Measurements from ENCODE around the gene SNED1. TPM values are rescaled to one million over a fixed set of nuclear protein-coding genes. Genes with fewer than 3 reads are reported as not detected.

The SNED1 gene
- polyA plus RNA-seq, 1 donor = 6.6 TPM

- Histone ChIP-seq H3K36me3 (ENCODE audit: control insufficient read depth, insufficient read depth, low read length) (no peaks in the 10 kb centered on the region), H3K4me3 (ENCODE audit: low read length) (no peak overlapping the region), H3K4me1 (ENCODE audit: control insufficient read depth, insufficient read depth, low read length) (no peaks in the 10 kb centered on the region), H3K27ac (ENCODE audit: low read length) (no peak overlapping the region), H3K27me3 (ENCODE audit: control insufficient read depth, insufficient read depth, low read length) (peaks cover 30% of the 10 kb centered on the region), H3K9me3 (ENCODE audit: control insufficient read depth, low read depth, low read length) (no peaks in the 10 kb centered on the region)
- DNase-seq = no peak
- 100% methylated on average over 1 of the region's 21 CpGs for WGBS (ENCODE audit: insufficient coverage, low lambda C conversion rate)
These were observed 67.9 kb downstream of the SNED1 start for GRCh38 chr2:241066171-241066892.

- no CpG with 5 or more reads among the region's 15 CpGs for WGBS (ENCODE audit: insufficient coverage, low lambda C conversion rate)
- Histone ChIP-seq H3K27me3 (ENCODE audit: control insufficient read depth, insufficient read depth, low read length) (peaks cover 30% of the 10 kb centered on the region), H3K36me3 (ENCODE audit: control insufficient read depth, insufficient read depth, low read length) (no peaks in the 10 kb centered on the region)
These were observed 68.5 kb downstream of the SNED1 start for GRCh38 chr2:241066893-241067341.

GRCh38 chr2:241067501-241068135, 69.2 kb downstream of the SNED1 start:
- DNase-seq = no peak
- Histone ChIP-seq H3K36me3 (ENCODE audit: control insufficient read depth, insufficient read depth, low read length) (no peaks in the 10 kb centered on the region), H3K27ac (ENCODE audit: low read length) (no peak overlapping the region), H3K4me1 (ENCODE audit: control insufficient read depth, insufficient read depth, low read length) (no peaks in the 10 kb centered on the region), H3K4me3 (ENCODE audit: low read length) (no peak overlapping the region), H3K27me3 (ENCODE audit: control insufficient read depth, insufficient read depth, low read length) (peaks cover 28% of the 10 kb centered on the region), H3K9me3 (ENCODE audit: control insufficient read depth, low read depth, low read length) (no peaks in the 10 kb centered on the region)
- no CpG with 5 or more reads among the region's 21 CpGs for WGBS (ENCODE audit: insufficient coverage, low lambda C conversion rate)

More at GRCh38 chr2:241066893-241067341, 68.5 kb downstream of the SNED1 start:
- H3K4me3 ChIP-seq (ENCODE audit: low read length) = no peak overlapping the region
- no peaks in the 10 kb centered on the region for H3K9me3 ChIP-seq (ENCODE audit: control insufficient read depth, low read depth, low read length)
- DNase-seq = no peak
- no peaks in the 10 kb centered on the region for H3K4me1 ChIP-seq (ENCODE audit: control insufficient read depth, insufficient read depth, low read length)
- no peak overlapping the region for H3K27ac ChIP-seq (ENCODE audit: low read length)

- Histone ChIP-seq H3K4me1 (ENCODE audit: control insufficient read depth, insufficient read depth, low read length) (no peaks in the 10 kb centered on the region), H3K27ac (ENCODE audit: low read length) (no peak overlapping the region), H3K27me3 (ENCODE audit: control insufficient read depth, insufficient read depth, low read length) (peaks cover 23% of the 10 kb centered on the region), H3K36me3 (ENCODE audit: control insufficient read depth, insufficient read depth, low read length) (no peaks in the 10 kb centered on the region), H3K4me3 (ENCODE audit: low read length) (no peak overlapping the region), H3K9me3 (ENCODE audit: control insufficient read depth, low read depth, low read length) (no peaks in the 10 kb centered on the region)
- DNase-seq = no peak
- WGBS (ENCODE audit: insufficient coverage, low lambda C conversion rate) = no CpG with 5 or more reads among the region's 25 CpGs
These were observed 69.9 kb downstream of the SNED1 start for GRCh38 chr2:241068136-241068941.

GRCh38 chr2:241068942-241069810, 70.8 kb downstream of the SNED1 start:
- Histone ChIP-seq H3K36me3 (ENCODE audit: control insufficient read depth, insufficient read depth, low read length) (peaks cover 3% of the 10 kb centered on the region), H3K9me3 (ENCODE audit: control insufficient read depth, low read depth, low read length) (no peaks in the 10 kb centered on the region), H3K27me3 (ENCODE audit: control insufficient read depth, insufficient read depth, low read length) (peaks cover 22% of the 10 kb centered on the region), H3K4me3 (ENCODE audit: low read length) (no peak overlapping the region), H3K27ac (ENCODE audit: low read length) (no peak overlapping the region), H3K4me1 (ENCODE audit: control insufficient read depth, insufficient read depth, low read length) (no peaks in the 10 kb centered on the region)
- no peak for DNase-seq
- no CpG with 5 or more reads among the region's 28 CpGs for WGBS (ENCODE audit: insufficient coverage, low lambda C conversion rate)

- H3K27ac ChIP-seq (ENCODE audit: low read length) = no peak overlapping the region
- H3K9me3 ChIP-seq (ENCODE audit: control insufficient read depth, low read depth, low read length) = no peaks in the 10 kb centered on the region
- H3K36me3 ChIP-seq (ENCODE audit: control insufficient read depth, insufficient read depth, low read length) = peaks cover 7% of the 10 kb centered on the region
- H3K27me3 ChIP-seq (ENCODE audit: control insufficient read depth, insufficient read depth, low read length) = peaks cover 22% of the 10 kb centered on the region
- DNase-seq = no peak
- WGBS (ENCODE audit: insufficient coverage, low lambda C conversion rate) = no CpG with 5 or more reads among the region's 26 CpGs
- H3K4me1 ChIP-seq (ENCODE audit: control insufficient read depth, insufficient read depth, low read length) = no peaks in the 10 kb centered on the region
- H3K4me3 ChIP-seq (ENCODE audit: low read length) = no peak overlapping the region
These were observed 71.4 kb downstream of the SNED1 start for GRCh38 chr2:241069821-241070281.

DNA sequence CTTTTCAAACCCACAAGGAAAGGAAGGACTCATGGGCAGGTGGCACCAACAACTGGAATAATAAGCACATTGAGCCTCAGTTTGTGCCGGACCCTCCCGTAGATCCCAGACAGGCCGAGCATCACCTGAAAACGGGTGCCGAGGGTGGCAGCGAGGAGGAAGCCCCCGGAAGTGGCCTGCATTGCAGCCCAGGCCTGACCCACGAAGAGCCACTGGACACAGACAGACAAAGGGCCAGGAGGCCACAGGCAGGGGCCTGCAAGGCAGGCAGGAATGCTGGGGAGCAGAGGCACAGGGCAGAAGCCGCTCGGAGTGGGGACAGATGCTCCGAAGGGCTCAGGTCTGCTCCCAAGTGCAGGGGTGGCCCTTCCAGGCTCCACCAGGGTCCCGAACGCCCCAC, 71.9 kb downstream of the SNED1 start:
- no CpG with 5 or more reads among the region's 13 CpGs for WGBS (ENCODE audit: insufficient coverage, low lambda C conversion rate)
- H3K36me3 ChIP-seq (ENCODE audit: control insufficient read depth, insufficient read depth, low read length) = peaks cover 12% of the 10 kb centered on the region
- DNase-seq = no peak
- no peaks in the 10 kb centered on the region for H3K4me1 ChIP-seq (ENCODE audit: control insufficient read depth, insufficient read depth, low read length)
- H3K27me3 ChIP-seq (ENCODE audit: control insufficient read depth, insufficient read depth, low read length) = peaks cover 22% of the 10 kb centered on the region
- H3K27ac ChIP-seq (ENCODE audit: low read length) = no peak overlapping the region
- H3K4me3 ChIP-seq (ENCODE audit: low read length) = no peak overlapping the region
- no peaks in the 10 kb centered on the region for H3K9me3 ChIP-seq (ENCODE audit: control insufficient read depth, low read depth, low read length)

- H3K27me3 ChIP-seq (ENCODE audit: control insufficient read depth, insufficient read depth, low read length) = peaks cover 22% of the 10 kb centered on the region
- no peak overlapping the region for H3K27ac ChIP-seq (ENCODE audit: low read length)
- no peaks in the 10 kb centered on the region for H3K4me1 ChIP-seq (ENCODE audit: control insufficient read depth, insufficient read depth, low read length)
- H3K9me3 ChIP-seq (ENCODE audit: control insufficient read depth, low read depth, low read length) = no peaks in the 10 kb centered on the region
- H3K4me3 ChIP-seq (ENCODE audit: low read length) = no peak overlapping the region
- WGBS (ENCODE audit: insufficient coverage, low lambda C conversion rate) = no CpG with 5 or more reads among the region's 31 CpGs
- no peak for DNase-seq
- H3K36me3 ChIP-seq (ENCODE audit: control insufficient read depth, insufficient read depth, low read length) = peaks cover 13% of the 10 kb centered on the region
These were observed 72.6 kb downstream of the SNED1 start for GRCh38 chr2:241070811-241071676.

GRCh38 chr2:241071677-241072111, 73.3 kb downstream of the SNED1 start:
- Histone ChIP-seq H3K9me3 (ENCODE audit: control insufficient read depth, low read depth, low read length) (no peaks in the 10 kb centered on the region), H3K4me1 (ENCODE audit: control insufficient read depth, insufficient read depth, low read length) (no peaks in the 10 kb centered on the region), H3K36me3 (ENCODE audit: control insufficient read depth, insufficient read depth, low read length) (peaks cover 13% of the 10 kb centered on the region), H3K4me3 (ENCODE audit: low read length) (no peak overlapping the region), H3K27ac (ENCODE audit: low read length) (no peak overlapping the region), H3K27me3 (ENCODE audit: control insufficient read depth, insufficient read depth, low read length) (peaks cover 22% of the 10 kb centered on the region)
- no CpG with 5 or more reads among the region's 25 CpGs for WGBS (ENCODE audit: insufficient coverage, low lambda C conversion rate)
- DNase-seq = no peak

All from large intestine (tissue), 3 donors.